SU-DHL-6 (cell line): Measurements from ENCODE around the gene EPAS1.

Experiments used
- H2AFZ ChIP-seq: fragments of 200-600 bp; sonication (generic); 2 replicates; pipeline ENCODE4 v1.6.1; 2014; ENCODE audit warnings: low read depth, mild to moderate bottlenecking, moderate library complexity, mixed read lengths, antibody characterized with exemption, low read length; ENCODE audit not compliant: severe bottlenecking
- H3F3A ChIP-seq: fragments of 200-600 bp; shearing (Covaris generic); 2 replicates; pipeline ENCODE4 v1.6.0; 2016; ENCODE audit warnings: antibody characterized with exemption, mild to moderate bottlenecking; ENCODE audit not compliant: insufficient read depth
- H3K27ac ChIP-seq: fragments of 200-600 bp; sonication (generic); 2 replicates; pipeline ENCODE4 v1.5.1; 2016; ENCODE audit warnings: low read depth, mild to moderate bottlenecking, low read length, moderate library complexity, mixed read lengths
- H3K27me3 ChIP-seq: fragments of 200-600 bp; sonication (generic), shearing (Covaris generic); 2 replicates; pipeline ENCODE4 v1.6.0; 2014; ENCODE audit warnings: mild to moderate bottlenecking, low read length
- H3K36me3 ChIP-seq: fragments of 200-600 bp; sonication (generic); 2 replicates; pipeline ENCODE4 v1.6.1; 2014; ENCODE audit warnings: mild to moderate bottlenecking, low read length, mixed read lengths
- H3K4me2 ChIP-seq: fragments of 300-600, 200-600 bp; shearing (Covaris generic), sonication (generic); 2 replicates; pipeline ENCODE4 v1.6.0; 2014; ENCODE audit warnings: low read length, low read depth, mild to moderate bottlenecking; ENCODE audit not compliant: poor library complexity, severe bottlenecking
- H3K4me3 ChIP-seq: fragments of 200-600 bp; sonication (generic); 2 replicates; pipeline ENCODE4 v1.5.1; 2014; ENCODE audit warnings: antibody characterized with exemption, low read length, mild to moderate bottlenecking, mixed read lengths; ENCODE audit not compliant: insufficient read depth, poor library complexity, severe bottlenecking
- H3K79me2 ChIP-seq: fragments of 200-600 bp; sonication (generic); 2 replicates; pipeline ENCODE4 v1.6.1; 2014; ENCODE audit warnings: mild to moderate bottlenecking, low read length, moderate library complexity; ENCODE audit not compliant: insufficient read depth
- H3K9ac ChIP-seq: fragments of 200-600 bp; sonication (generic); 2 replicates; pipeline ENCODE4 v1.7.0; 2014; ENCODE audit warnings: mild to moderate bottlenecking, low read length
- H3K9me2 ChIP-seq: fragments of 200-600 bp; sonication (generic); replicated peaks from 2 replicates; pipeline ENCODE4 v1.6.1; 2014; ENCODE audit warnings: low read length; ENCODE audit not compliant: insufficient read depth
- H3K9me3 ChIP-seq: fragments of 200-600 bp; sonication (generic); 2 replicates; pipeline ENCODE4 v1.6.1; 2014; ENCODE audit warnings: low read length, mixed read lengths; ENCODE audit not compliant: insufficient read depth
- H4K20me1 ChIP-seq: fragments of 200-600 bp; sonication (generic); 2 replicates; pipeline ENCODE4 v1.6.1; 2014; ENCODE audit warnings: low read depth, mild to moderate bottlenecking, antibody characterized with exemption, low read length, moderate library complexity, mixed read lengths
- EZH2phosphoT487 ChIP-seq: fragments of 200-600 bp; sonication (generic), shearing (Covaris generic); conservative IDR thresholded peaks from 2 replicates; pipeline ENCODE4 v1.6.1; 2018; ENCODE audit warnings: mild to moderate bottlenecking, antibody characterized with exemption, low read length, moderate library complexity, mixed read lengths
- TF ChIP-seq, protein P1 (sequence below): fragments of 200-600 bp; sonication (generic); IDR thresholded peaks from one replicate; pipeline ENCODE4 v1.5.1; 2017; ENCODE audit warnings: antibody characterized with exemption, mild to moderate bottlenecking, low read length, moderate library complexity; ENCODE audit not compliant: insufficient read depth, poor library complexity, severe bottlenecking

EPAS1 gene

GRCh38 chr2:46388881-46389280, 91.7 kb downstream of the EPAS1 start:
- Histone ChIP-seq H3K36me3 (no peaks in the 10 kb centered on the region), H3K9me2 (no peaks in the 10 kb centered on the region), H3K27me3 (no peaks in the 10 kb centered on the region), H3K9ac (no peak overlapping the region), H2AFZ (no peak overlapping the region), H3K9me3 (no peaks in the 10 kb centered on the region), H3K27ac (no peak overlapping the region), H3K4me3 (no peak overlapping the region), H4K20me1 (no peaks in the 10 kb centered on the region), H3F3A (no peaks in the 10 kb centered on the region), H3K79me2 (no peaks in the 10 kb centered on the region), H3K4me2 (no peak overlapping the region)
- no peak for TF ChIP-seq EZH2phosphoT487
- TF ChIP-seq, protein P1, sequence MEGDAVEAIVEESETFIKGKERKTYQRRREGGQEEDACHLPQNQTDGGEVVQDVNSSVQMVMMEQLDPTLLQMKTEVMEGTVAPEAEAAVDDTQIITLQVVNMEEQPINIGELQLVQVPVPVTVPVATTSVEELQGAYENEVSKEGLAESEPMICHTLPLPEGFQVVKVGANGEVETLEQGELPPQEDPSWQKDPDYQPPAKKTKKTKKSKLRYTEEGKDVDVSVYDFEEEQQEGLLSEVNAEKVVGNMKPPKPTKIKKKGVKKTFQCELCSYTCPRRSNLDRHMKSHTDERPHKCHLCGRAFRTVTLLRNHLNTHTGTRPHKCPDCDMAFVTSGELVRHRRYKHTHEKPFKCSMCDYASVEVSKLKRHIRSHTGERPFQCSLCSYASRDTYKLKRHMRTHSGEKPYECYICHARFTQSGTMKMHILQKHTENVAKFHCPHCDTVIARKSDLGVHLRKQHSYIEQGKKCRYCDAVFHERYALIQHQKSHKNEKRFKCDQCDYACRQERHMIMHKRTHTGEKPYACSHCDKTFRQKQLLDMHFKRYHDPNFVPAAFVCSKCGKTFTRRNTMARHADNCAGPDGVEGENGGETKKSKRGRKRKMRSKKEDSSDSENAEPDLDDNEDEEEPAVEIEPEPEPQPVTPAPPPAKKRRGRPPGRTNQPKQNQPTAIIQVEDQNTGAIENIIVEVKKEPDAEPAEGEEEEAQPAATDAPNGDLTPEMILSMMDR: no peak

- Histone ChIP-seq H4K20me1 (no peaks in the 10 kb centered on the region), H2AFZ (no peak overlapping the region), H3K4me2 (no peak overlapping the region), H3K4me3 (no peak overlapping the region), H3K27ac (no peak overlapping the region), H3K9ac (no peak overlapping the region), H3F3A (no peaks in the 10 kb centered on the region), H3K36me3 (no peaks in the 10 kb centered on the region), H3K27me3 (no peaks in the 10 kb centered on the region), H3K79me2 (no peaks in the 10 kb centered on the region), H3K9me2 (no peaks in the 10 kb centered on the region), H3K9me3 (no peaks in the 10 kb centered on the region)
- TF ChIP-seq, protein P1: no peak
- TF ChIP-seq EZH2phosphoT487: no peak
Measured at GRCh38 chr2:46389417-46389916, 92.3 kb downstream of the EPAS1 start.

- no peak overlapping the region for H3K4me3 ChIP-seq
- no peaks in the 10 kb centered on the region for H3K36me3 ChIP-seq
- H3K27me3 ChIP-seq: no peaks in the 10 kb centered on the region
- no peaks in the 10 kb centered on the region for H3K79me2 ChIP-seq
- no peak overlapping the region for H3K27ac ChIP-seq
- no peaks in the 10 kb centered on the region for H3F3A ChIP-seq
- H3K9ac ChIP-seq: no peak overlapping the region
- no peak overlapping the region for H2AFZ ChIP-seq
- H3K9me3 ChIP-seq: no peaks in the 10 kb centered on the region
- no peaks in the 10 kb centered on the region for H3K9me2 ChIP-seq
- H3K4me2 ChIP-seq: no peak overlapping the region
- TF ChIP-seq, protein P1: no peak
- TF ChIP-seq EZH2phosphoT487: no peak
- H4K20me1 ChIP-seq: no peaks in the 10 kb centered on the region
Measured at GRCh38 chr2:46390036-46390435, 92.8 kb downstream of the EPAS1 start.
